ENCODE results near the gene E2F4.

E2F4 gene

DNA sequence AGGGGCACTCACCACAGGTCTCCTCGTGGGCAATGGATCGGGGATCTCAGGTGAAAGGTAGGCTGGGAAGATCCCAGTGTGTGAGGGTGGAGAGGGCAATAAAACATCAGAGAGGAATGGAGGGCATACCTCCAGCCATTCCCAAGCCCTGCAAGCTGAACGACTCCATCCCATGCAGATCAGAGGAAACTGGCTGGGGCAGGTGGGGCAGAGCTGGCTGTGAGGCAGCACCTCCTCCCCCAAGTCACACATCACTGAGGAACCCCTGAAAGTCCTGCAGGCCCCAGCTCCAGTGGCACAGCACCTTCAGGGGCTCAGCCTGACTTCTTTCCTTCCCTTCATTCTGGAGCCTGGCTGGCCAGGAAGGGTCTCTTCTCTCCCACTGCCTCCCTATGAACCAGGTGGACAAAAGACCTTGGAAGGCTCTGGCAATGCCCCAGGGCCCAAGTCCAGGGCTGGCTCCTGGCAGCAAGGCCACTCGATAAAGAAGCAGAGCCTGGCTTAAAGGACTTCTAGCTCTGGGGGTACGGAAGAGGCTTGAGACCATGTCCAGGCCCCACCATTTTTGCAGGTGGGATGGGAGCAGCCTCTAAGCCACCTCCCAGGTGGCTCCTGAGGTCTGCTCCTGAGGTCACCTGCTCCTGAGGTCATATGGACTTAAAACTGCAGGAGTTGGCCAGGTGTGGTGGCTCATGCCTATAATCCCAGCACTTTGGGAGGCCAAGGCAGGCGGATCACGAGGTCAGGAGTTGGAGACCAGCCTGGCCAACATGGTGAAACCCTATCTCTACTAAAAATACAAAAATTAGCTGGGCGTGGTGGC, 21.5 kb downstream of the E2F4 start:
- DNase-seq (ENCODE audit: low spot score) = no peak
- CTCF ChIA-PET = interaction anchor here (4.2 kb wide), 1 partner anchor 14 kb away, joined by 19 read pairs; the partner anchor contains the start of gene ELMO3
- TF ChIP-seq, protein P1, sequence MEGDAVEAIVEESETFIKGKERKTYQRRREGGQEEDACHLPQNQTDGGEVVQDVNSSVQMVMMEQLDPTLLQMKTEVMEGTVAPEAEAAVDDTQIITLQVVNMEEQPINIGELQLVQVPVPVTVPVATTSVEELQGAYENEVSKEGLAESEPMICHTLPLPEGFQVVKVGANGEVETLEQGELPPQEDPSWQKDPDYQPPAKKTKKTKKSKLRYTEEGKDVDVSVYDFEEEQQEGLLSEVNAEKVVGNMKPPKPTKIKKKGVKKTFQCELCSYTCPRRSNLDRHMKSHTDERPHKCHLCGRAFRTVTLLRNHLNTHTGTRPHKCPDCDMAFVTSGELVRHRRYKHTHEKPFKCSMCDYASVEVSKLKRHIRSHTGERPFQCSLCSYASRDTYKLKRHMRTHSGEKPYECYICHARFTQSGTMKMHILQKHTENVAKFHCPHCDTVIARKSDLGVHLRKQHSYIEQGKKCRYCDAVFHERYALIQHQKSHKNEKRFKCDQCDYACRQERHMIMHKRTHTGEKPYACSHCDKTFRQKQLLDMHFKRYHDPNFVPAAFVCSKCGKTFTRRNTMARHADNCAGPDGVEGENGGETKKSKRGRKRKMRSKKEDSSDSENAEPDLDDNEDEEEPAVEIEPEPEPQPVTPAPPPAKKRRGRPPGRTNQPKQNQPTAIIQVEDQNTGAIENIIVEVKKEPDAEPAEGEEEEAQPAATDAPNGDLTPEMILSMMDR (conservative IDR thresholded peaks at IDR 0.05; ENCODE audit: low read depth) = no peak
- peak overlapping the region; percentile 93 for H3K27ac ChIP-seq
- POLR2A ChIA-PET (ENCODE audit: low non-redundant PET) = interaction anchor here (2.2 kb wide), 1 partner anchor 33 kb away, joined by 14 read pairs; no protein-coding TSS in a partner anchor

DNA sequence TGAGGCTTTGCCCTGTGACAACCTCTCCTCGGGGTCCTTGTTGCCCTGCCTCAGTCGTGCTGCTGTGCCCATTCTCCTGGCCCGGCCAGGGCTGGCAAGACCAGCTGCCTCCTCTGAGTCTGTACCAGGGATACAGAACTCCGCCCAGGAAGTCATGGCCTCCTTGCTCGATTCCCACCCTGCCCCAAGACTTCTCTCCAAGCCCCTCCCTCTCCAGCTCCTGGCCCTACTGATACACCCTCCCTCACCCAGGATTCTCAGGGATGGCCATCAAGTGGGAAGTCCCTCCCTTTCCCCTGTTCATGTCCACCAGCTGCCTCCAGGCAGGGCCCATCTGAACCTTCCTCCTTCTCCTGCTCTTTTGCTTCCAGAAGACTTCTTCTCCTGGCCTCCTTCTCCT, 23.8 kb downstream of the E2F4 start:
- TF ChIP-seq, protein P1 (conservative IDR thresholded peaks at IDR 0.05; ENCODE audit: low read depth) = no peak
- DNase-seq (ENCODE audit: low spot score) = no peak
- H3K27ac ChIP-seq = peak overlapping the region; percentile 11
- CTCF ChIA-PET = no interaction called here
- POLR2A ChIA-PET (ENCODE audit: low non-redundant PET) = no interaction called here

DNA sequence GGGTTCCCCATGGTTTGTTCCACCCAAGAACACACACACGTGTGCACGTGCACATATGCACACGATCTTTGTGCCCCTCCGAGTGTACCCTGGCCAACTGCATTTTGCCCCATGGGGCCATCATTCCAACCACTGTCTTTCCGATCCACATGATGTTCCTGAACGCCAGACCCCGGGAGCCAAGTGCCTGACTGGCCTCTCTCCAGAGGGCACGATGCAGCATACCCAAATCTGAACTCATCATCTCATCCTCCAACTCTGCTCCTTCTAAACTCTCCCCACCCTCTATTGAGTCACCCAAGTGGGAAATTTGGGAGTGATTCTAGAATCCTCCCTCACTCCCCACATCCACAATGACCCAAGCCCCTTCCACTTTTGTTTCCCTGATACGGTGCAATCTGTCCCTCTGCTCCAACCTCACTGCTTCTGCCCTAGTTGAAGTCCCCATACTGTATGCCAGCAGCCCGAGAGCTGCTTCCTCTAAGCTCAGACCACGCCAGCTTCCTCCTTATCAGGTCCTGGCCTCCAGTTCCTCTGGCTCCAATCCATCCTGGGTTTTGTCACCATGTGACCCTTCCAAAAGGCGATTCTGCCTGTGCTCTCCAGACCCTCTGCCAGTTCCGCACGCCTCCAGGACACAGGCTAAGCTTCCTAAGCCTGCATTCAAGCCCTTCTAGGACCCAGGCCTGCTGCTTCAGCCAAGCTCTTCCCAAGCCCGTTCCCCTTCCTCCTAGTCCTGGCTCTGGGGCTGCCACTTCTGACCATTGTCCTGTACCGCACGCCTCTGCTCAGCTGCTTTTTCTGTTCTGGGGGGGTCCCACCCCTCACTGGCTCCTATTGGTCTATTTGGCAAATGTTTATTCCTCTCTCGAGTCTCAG, 24.9 kb downstream of the E2F4 start:
- ChIA-PET CTCF (no interaction called here), POLR2A (ENCODE audit: low non-redundant PET) (interaction anchor here (0.5 kb wide), 1 partner anchor 21 kb away, joined by 3 read pairs; no protein-coding TSS in a partner anchor)
- DNase-seq (ENCODE audit: low spot score) = no peak

DNA sequence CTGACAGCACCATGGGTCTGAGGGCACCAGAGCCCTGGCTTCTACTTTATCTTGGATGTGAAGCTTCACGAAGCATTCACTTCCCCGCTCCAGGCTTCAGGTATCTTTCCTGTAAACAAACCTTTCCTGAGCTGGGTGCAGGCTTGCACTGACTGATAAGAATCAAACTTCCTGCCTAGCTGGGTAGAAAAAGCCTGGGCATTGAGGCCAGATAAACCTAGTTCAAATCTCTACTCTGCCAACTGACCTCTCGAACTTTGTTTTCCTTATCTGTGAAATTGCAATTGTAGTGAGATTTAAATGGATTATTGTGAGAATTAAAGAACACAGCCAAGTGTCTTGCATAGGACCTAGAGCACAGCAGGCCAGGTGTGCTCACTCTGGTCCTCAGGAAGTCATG, 32.0 kb downstream of the E2F4 start:
- no peak for DNase-seq (ENCODE audit: low spot score)
- TF ChIP-seq, protein P1 (conservative IDR thresholded peaks at IDR 0.05; ENCODE audit: low read depth) = no peak
- ChIA-PET CTCF (interaction anchor here (0.6 kb wide), 1 partner anchor 9 kb away, joined by 4 read pairs; no protein-coding TSS in a partner anchor), POLR2A (ENCODE audit: low non-redundant PET) (no interaction called here)
- H3K27ac ChIP-seq = no peak overlapping the region; the same call in 1 of the 2 replicates

More for the DNA sequence above, 24.9 kb downstream of the E2F4 start:
- H3K27ac ChIP-seq = peak overlapping the region; percentile 24
- TF ChIP-seq, protein P1 (conservative IDR thresholded peaks at IDR 0.05; ENCODE audit: low read depth) = no peak

DNA sequence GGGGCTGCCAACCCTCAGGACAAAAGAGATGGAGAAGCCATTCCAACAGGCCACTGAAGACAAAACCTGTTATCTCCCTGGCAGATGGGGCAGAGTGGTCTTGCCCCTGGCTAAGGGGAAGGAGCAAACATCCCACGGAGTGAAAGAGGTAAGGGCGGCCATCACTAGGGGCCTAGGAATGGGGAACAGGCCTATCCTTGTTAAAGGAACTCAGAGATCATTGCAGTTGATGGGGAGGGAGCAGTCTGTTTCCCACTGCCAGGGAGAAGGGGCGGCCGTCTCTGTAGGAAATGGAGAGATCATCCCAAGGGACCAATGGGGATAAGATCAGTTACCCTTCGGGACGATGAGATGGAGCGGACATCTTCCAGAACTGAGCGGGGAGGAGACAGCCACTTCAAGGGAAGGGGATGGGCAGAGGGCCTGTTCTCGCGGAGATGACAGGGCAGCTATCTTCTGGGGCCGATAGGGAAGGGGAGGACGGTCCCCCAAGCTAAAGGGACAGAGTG, 34.4 kb downstream of the E2F4 start:
- TF ChIP-seq, protein P1 (conservative IDR thresholded peaks at IDR 0.05; ENCODE audit: low read depth) = no peak
- H3K27ac ChIP-seq = peak overlapping the region; percentile 74
- ChIA-PET CTCF (interaction anchor here (1.6 to 2.5 kb wide), 2 partner anchors 28 to 41 kb away, joined by 4 to 14 read pairs; partner anchors contain the start of gene ELMO3), POLR2A (ENCODE audit: low non-redundant PET) (interaction anchor here (1.2 kb wide), 1 partner anchor 20 kb away, joined by 11 read pairs; no protein-coding TSS in a partner anchor)
- DNase-seq (ENCODE audit: low spot score) = no peak
